HG03097 (cell line): ENCODE data around the gene ERGIC3.
"Not testable (repeated sequence)": the region's sequence is repeated elsewhere in the genome, so short reads cannot be mapped to it uniquely, and the experiment has no call there.

Experiments used
- ATAC-seq: cut with Tn5 transposase; IDR thresholded peaks from one replicate; pipeline ENCODE4 v1.9.1; 2021; ENCODE audit not compliant: unreplicated experiment, low FRiP score

Gene ERGIC3

DNA sequence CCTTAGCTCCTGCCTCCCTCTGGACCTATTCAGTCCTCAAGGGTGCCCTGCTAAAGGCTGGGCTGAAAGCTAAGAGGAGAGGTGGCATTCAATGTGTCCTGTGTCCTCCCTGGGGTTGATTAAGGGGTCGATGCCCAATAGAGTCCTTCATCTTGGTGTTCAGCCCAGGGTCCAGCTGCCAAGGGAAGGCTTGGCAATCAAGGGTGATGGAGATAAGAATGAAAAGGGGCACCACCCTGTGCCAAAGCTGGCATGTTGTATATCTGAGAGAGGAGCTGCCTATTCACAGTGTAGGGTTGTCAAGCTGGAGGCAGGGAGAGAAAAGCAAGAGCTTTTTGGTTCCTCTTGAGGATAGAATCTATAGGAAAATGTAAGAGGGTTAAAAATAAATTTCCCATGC is 24.8 kb upstream of the ERGIC3 start:
- ATAC-seq, result no peak

DNA sequence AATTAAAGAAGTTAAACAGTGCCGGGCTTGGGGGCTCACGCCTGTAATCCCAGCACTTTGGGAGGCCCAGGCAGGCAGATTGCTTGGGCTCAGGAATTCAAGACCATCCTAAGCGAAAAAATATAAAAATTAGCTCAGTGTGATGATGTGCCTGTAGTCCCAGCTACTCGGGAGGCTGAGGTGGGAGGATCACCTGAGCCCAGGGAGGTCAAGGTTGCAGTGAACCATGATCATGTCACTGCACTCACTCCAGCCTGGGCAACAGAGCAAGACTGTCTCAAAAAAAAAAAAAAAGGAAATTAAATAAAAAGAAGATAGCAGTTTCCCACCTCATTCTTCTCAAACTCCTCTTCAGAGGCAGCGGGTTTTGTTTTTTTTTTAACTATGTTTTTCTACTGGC is 24.1 kb upstream of the ERGIC3 start:
- ATAC-seq, result not testable (repeated sequence)

DNA sequence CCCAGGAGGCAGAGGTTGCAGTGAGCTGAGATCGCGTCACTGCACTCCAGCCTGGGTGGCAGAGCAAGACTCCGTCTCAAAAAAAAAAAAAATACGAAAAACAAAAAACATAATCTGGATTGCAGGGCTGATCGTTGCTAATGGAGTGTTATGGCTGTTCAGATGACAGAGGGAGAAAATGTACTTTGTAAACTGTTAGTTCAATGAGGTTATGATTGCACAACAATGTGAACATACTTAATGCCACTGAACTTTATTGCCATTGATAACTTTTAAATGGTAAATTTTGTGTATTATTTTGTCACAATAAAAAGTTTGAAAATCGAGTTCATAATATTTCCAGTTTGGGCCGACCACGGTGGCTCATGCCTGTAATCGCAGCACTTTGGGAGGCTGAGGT is 22.9 kb upstream of the ERGIC3 start:
- no peak for ATAC-seq

DNA sequence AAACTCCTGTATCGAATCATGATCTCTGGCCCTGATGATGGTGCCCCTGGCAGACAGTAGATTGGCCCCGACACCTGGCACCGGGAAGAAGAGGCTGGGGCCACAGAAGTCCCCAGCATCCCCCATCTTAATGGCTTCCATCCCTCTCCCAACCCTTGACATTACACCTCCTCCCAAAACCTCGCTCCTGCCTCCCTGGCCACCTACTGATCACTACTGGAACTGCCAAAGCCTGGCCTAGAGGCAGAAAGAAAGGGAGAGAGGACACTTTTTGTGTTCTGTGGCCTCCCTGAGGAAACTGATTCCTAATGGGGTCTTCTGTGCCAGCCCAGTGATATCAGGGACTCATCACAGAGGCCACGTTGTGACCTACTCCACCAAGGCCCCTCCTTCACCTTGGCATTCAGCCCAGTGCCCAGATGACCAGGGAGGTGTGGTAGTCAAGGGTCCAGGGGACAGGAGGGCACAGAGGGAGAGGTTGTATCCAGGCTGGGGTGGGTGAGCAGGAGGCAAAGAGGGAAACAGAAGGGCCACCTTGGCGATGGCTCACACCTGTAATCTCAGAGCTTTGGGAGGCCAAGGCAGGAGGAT is 18.5 kb upstream of the ERGIC3 start:
- no peak for ATAC-seq

DNA sequence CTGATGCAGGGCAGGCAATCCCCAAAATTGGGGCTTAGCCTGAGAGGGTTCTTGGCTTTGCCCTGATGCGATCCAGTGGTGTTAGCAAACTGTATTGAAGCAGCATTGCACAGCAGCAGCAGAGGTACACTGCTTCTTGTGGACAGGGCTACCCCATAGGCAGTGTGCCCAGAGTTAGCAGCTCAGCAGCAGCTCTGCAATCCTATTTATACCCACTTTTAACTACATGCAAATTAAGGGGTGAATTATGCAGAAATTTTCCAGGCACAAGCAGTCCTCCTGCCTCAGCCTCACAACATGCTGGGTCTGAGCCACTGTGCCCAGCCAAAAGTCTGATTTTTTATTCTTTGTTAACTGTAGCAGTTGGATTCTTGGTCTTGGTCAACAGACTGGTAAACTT is 16.2 kb upstream of the ERGIC3 start:
- ATAC-seq, result no peak

DNA sequence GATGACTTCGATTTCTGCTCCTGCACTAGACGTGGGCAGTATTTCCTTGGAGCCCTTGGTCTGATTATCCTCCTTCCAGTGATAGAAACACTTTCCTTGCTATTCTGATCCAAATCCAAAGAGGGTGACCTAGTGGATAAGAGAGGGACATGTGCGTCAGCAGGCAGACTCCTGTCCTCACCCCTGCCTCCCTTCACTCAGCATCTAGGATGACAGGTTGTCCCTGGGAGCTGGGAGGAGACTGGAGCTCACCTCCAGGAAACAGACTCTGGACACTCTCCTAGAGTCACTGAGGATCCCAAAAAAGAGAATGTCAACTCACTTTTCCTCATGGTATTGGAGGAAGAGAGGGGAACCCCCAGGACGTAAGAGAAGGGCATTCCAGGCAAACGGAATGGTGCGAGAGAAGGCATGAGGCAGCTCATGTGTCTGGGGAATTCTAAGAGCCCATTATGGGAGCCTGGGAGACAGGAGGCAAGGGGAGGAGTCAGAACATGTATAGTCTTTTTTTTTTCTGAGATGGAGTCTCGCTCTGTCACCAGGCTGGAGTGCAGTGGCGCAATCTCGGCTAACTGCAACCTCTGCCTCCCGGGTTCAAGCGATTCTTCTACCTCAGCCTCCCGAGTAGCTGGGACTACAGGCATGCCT is 14.6 kb upstream of the ERGIC3 start:
- ATAC-seq, result no peak

DNA sequence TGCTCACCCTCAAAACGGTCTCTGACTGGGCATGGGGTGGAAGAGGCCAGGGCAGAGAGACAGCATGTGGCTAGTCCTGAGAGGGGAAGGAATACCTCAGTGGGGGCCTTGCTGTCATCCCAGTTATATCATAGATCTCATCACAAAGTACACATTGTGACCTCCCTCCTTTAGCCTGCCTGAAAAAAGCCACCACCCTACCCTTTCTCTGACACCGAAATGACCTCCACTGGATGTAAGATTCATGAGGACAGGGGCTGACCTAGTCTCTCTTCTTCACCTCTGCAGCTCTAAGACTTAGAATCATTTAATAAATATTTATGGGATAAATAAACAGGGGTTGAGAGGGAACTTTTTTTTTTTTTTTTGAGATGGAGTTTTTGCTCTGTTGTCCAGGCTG is 12.3 kb upstream of the ERGIC3 start, which contains the start of gene C20orf173:
C20orf173 (minus strand) TSS at position 101 of the 400 bp plus-strand sequence. CDS start 279 bp downstream, outside the sequence.
- no peak for ATAC-seq

DNA sequence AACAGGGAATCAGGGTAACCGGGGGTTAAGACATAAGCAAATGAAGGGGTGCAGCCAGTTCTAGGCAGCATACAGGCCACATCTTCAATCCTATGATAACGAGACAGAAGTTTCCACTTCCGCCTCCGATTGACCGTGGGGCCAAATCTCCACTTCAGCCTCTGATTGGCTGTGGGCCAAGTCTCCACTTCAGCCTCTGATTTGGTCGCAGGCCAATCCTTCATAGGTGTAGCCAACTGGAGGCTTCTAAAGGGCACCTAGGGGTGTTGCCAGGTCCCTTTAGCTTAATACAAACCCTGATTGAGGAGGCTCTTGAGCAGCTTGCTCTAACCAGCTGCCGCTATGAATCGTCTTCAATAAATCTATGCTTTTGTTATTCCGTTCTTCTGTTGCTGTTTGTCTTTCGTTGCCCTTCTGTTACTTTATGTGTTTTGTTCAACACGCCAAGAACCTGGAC is 2.1 kb upstream of the ERGIC3 start:
- no peak for ATAC-seq

DNA sequence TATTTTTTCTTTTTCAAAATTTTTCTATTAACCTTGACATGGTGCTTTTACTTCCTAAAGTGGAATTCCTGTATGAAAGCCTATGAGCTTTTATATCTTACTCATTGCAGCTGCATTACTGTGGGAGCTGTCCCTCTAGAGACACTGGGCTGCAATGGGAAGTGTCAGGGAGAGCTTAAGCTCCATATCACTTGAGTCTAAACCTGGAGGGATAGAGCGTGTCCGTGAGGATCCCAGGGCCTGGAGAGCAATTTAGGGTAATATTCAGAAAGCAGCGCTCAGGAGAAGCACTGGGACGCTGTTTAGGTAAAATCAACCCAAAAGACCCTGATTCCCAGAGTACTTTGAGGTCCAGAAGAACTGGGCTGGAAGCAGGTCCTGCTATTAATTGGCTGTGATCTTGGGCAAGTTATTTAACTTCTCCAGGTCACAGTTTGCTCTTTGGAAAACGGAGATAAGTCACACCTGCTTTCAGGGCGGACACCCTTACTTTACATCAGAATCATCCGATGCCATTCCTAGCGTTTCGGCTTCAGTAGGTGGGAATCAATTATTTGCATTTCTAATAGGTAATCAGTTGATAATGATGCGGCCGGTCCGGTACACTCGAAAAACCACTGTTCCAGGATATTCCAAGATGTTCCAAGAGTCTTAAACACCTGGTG is 628 bp upstream of the ERGIC3 start:
- ATAC-seq, result no peak

DNA sequence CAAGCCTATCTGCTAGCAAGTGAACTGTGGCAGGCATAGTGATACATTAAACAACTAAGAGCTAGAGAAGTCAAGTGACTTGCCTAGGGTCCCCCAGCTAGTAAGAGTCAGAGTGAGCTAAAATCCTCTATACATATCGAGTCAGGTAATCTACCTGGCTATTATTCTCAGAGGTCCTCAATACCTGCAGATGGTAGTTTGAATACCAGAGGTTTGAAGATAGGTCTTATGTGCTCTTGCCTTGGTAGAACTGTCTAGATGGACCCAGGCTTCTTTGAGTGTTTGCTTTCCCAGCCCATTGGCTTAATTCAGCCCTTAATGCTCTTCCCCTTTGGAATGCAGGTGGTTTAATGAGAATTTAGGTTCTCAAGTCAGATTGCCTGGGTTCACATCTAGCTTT is 1.1 kb downstream of the ERGIC3 start:
- no peak for ATAC-seq

DNA sequence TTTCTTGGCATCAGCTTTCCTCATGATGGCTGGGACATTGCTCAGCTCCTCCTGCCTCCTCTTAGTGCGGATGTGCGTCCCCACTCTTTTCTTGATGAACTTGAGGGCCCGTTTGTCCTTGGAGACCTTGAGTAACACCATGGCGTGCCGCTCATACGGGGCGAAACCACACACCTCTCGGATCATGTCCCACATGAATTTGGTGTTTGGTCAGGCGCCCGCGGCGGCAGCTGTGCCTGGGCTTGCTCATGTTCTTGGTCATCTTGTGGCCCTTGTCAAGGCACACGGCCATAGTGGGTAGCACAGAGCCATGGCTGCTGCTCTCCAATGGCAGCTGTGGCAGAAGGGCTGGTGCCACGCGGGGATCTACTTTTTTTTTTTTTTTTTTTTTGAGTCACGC is 2.6 kb downstream of the ERGIC3 start:
- ATAC-seq, result no peak

DNA sequence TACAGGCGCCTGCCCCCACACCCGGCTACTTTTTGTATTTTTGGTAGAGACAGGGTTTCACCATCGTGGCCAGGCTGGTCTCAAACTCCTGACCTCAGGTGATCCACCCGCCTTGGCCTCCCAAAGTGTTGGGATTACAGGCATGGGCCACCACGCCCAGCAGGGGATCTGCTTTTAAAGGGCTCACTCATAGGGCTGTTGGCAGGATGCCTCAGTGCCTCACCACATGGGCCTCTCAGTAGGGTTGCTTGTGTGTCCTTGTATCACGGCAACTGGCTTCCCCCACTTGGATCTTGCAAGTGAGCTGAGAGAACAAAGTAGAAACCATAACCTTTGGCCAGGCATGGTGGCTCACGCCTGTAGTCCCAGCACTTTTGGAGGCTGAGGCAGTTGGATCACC is 3.1 kb downstream of the ERGIC3 start:
- ATAC-seq, result not testable (repeated sequence)

DNA sequence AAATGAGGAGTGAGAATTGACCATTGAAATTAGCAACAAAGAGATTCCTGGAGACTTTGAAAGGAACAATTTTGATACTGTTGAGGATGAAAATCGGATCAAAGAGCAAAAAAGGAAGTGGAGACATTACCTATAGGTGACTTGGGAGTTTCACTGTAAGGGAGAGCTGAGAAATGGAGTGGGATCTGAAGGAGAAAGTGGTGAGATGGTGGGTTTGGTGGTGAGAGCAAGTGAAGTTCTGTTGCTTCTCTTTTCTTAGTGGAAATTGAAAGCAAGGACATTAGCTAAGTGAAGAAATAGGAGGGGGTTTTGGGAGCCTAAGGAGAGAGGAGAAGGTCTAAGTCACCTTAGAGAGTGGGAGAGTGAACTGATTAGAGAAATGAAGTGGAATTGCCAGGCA is 4.2 kb downstream of the ERGIC3 start:
- no peak for ATAC-seq

DNA sequence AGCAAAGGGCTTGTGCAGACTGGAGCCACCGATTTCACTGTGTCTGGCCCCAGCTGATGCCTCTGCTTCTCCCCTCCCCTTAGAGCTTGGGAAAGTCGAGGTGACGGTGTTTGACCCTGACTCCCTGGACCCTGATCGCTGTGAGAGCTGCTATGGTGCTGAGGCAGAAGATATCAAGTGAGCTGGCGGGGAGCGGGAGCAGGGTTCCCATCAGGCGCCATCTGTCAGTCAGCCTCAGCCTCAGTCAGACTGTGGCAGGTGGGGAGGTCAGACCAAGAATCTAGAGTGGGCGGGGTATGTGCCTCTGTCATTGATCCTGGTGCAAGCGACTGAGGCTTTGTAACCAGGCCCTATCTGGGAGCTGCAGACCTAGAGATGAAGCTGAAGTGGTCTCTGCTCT is 5.5 kb downstream of the ERGIC3 start:
- ATAC-seq, result no peak

DNA sequence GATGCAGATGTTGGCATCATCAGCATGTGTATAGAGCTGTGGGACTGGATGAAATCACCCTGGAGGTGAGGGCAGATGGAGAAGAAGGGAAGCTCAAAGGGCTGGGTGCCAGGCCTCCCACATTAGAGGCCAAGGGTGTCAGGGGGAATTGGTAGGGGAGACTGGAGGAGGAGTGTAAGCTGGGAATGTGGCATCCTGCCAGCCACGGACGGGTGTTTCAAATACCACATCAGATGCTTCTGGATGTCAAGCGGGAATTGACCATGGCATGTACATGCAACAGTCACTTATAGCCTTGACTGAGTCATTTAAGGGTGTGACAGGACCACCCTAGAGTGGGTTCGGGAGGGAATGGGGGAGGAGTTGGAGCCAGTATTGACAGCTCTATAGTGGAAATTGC is 9.6 kb downstream of the ERGIC3 start:
- ATAC-seq, result no peak

DNA sequence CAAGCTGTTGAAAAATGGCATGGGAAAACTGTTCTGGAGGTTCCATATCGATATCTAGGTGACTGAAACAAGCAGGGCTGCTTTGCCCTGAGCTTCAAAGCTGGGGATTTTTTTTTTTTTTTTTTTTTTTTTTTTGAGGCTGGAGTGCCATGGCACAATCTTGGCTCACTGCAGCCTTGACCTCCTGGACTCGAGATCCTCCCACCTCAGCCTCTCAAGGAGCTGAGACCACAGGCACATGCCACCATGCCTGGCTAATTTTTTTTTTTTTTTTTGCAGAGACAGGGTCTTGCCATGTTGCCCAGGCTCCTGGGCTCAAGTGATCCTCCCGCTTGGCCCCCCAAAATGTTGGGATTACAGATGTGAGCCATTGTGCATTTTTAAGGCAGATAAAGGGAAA is 11.0 kb downstream of the ERGIC3 start:
- no peak for ATAC-seq

DNA sequence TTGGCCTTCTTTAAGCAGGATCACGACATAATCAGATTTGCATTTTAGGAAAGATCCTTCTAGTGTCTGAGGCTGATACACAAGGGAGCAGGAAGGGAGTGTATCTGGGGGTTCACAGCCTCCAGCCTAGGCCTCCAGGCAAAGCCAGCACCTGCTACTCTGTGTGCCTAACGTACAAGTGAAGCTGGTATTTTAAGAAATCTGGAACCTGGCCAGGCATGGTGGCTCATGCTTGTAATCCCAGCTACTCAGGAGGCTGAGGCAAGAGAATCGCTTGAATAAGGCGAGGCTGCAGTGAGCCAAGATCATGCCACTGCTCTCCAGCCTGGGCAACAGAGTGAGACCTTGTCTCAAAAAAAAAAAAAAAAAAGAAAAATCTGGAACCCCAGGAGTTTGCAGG is 13.6 kb downstream of the ERGIC3 start:
- ATAC-seq, result not testable (repeated sequence)

DNA sequence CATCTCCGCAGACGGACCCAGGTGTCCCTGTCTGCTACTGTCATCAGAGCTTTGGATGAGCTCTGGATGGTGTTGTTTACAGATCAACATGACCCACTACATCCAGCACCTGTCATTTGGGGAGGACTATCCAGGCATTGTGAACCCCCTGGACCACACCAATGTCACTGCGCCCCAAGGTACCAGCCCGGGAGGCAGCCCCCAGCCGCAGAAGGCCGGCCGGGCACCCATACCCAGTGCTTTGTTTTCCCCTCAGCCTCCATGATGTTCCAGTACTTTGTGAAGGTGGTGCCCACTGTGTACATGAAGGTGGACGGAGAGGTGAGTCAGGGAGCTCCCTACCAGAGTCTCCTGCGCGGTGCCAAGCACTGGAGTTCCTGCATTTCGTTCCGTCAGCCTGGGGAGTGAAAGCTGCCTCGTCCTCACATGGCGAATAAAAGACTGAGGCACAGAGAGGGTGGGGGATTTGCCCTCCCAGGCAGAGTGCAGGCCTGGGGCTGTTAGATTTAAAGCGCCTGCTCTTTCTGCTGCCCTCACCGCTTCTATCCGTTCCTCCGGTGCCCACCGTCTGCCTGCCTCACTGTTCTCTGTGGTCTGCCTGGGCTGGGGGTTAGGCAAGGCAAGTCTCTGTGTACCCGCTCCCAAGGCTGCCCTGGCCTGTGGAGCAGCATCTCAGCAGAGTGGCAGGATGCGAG is 14.2 kb downstream of the ERGIC3 start:
- no peak for ATAC-seq

DNA sequence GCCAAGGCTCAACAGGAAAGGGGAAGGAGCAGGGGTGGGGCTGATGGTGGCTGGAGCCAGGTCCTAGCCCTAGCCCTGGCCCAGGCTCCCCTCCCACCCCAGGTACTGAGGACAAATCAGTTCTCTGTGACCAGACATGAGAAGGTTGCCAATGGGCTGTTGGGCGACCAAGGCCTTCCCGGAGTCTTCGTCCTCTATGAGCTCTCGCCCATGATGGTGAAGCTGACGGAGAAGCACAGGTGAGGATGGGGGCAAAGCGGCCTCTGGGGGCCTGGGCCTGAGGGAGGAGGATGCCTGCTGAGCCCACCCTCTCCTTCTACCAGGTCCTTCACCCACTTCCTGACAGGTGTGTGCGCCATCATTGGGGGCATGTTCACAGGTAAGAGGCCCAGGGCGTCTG is 15.0 kb downstream of the ERGIC3 start:
- no peak for ATAC-seq

DNA sequence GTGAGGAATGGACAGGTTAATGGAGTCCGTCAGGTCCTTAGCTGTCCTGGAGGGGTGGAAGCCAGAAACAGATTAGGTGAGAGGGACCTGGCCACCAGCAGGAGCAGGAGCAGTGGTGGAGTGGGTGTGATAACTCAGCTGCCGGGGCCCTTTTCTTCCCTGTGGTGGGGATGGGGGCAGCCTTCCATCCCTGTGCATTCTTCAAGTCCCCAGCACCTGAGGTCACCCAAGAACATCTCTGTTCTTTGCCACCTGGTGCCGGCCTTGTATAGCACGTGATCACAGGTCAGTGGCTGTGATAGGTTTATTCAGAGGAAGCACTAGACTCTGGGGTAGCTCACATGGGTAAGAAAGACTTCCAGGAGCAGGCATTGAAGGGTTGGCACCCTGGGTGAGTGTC is 16.6 kb downstream of the ERGIC3 start:
- no peak for ATAC-seq

DNA sequence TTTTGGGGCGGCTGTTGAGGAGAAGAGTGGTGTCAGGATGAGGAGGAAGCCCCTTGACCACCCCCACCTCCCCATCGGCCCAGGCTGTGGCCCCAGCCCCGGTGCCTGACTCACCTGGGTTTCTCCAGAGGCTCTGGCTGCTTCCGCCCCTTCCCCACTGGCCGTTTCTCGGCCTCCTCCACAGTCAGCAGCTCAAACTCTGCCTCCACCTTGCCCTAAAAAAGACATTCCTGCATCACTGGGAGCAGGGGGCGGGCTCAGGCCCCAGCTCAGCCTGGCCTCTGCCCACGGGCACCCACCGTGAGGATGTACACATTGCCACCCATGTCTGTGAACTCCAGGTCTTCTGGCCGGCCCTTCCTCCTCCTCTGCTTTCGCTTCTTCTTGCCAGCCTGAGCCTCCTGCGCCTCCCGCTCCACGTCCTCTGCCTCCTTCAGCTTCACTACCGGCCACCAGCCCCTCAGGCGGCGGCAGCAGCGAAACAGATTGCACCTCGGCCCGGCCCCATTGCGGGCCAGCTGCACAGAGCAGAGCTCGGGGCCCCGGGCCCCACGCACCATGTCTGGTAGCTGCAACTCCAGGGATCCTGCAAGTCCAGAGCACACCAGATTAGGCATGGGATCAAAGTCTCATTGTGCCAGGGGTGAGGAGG is 17.3 kb downstream of the ERGIC3 start:
- ATAC-seq, result no peak
